Astrocyte of the spinal cord (primary cell): ENCODE results near the gene SLC2A1.

Experiments
- DNase-seq: peaks from one replicate; pipeline ENCODE4 v3.0.0; 2011; ENCODE audit warnings: low read depth, low spot score
- H3K4me3 ChIP-seq: 2 replicates; pipeline ENCODE4 v1.5.1; 2011; ENCODE audit warnings: low read depth, mild to moderate bottlenecking, low read length, moderate library complexity
- in situ Hi-C: cut with HindIII; loops from 2 replicates; pipeline ENCODE4 v1.10.0; 2017; ENCODE audit warnings: low sequenced_read_pairs
- TF ChIP-seq, protein P1 (sequence below): IDR thresholded peaks from 2 replicates; pipeline ENCODE4 v1.5.1; 2012; ENCODE audit warnings: low read depth, mild to moderate bottlenecking, low read length, inconsistent platforms

SLC2A1 gene

DNA sequence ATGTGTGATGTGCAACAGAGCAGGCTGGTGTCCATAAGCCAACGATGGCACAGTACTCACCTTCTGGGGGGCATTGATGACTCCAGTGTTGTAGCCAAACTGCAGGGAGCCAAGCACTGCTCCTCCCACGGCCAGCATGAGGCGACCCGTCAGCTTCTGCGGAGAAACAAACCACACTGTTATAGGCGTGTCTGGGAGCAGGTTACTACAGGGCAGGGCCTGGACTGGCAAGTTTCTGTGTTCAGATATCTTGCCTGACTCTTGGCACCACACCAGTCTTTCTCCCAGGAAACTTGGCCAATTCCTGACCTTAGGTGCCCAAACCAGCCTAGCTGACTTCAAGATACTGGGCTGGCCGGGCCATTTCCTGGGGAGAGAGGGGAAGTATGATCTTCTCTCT is 15.5 kb downstream of the SLC2A1 start:
- H3K4me3 ChIP-seq: no peak overlapping the region
- in situ Hi-C loops: no loop called here
- TF ChIP-seq, protein P1, sequence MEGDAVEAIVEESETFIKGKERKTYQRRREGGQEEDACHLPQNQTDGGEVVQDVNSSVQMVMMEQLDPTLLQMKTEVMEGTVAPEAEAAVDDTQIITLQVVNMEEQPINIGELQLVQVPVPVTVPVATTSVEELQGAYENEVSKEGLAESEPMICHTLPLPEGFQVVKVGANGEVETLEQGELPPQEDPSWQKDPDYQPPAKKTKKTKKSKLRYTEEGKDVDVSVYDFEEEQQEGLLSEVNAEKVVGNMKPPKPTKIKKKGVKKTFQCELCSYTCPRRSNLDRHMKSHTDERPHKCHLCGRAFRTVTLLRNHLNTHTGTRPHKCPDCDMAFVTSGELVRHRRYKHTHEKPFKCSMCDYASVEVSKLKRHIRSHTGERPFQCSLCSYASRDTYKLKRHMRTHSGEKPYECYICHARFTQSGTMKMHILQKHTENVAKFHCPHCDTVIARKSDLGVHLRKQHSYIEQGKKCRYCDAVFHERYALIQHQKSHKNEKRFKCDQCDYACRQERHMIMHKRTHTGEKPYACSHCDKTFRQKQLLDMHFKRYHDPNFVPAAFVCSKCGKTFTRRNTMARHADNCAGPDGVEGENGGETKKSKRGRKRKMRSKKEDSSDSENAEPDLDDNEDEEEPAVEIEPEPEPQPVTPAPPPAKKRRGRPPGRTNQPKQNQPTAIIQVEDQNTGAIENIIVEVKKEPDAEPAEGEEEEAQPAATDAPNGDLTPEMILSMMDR: no peak
- DNase-seq: peak; percentile 77

DNA sequence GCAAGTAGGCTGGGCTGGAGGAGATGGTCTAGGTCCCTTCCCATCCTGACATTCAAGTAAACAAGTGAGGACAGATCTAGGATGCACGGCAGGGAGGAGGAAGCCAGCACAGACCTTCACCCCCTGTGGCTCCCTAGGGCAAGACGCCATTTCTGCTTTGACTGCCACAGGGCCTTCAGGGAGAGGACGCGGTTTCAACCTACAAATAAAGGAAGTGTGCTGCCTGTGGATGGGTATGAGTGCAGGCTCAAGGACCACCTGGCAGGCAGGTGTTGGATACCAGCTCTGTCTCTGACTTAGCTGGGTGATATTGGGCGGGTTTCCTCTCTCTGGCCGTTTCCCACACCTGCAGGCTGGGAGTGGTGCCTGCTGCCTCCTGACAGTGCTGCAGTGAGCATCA is 16.2 kb downstream of the SLC2A1 start:
- DNase-seq: no peak
- H3K4me3 ChIP-seq: no peak overlapping the region
- TF ChIP-seq, protein P1: no peak
- in situ Hi-C loops: no loop called here

DNA sequence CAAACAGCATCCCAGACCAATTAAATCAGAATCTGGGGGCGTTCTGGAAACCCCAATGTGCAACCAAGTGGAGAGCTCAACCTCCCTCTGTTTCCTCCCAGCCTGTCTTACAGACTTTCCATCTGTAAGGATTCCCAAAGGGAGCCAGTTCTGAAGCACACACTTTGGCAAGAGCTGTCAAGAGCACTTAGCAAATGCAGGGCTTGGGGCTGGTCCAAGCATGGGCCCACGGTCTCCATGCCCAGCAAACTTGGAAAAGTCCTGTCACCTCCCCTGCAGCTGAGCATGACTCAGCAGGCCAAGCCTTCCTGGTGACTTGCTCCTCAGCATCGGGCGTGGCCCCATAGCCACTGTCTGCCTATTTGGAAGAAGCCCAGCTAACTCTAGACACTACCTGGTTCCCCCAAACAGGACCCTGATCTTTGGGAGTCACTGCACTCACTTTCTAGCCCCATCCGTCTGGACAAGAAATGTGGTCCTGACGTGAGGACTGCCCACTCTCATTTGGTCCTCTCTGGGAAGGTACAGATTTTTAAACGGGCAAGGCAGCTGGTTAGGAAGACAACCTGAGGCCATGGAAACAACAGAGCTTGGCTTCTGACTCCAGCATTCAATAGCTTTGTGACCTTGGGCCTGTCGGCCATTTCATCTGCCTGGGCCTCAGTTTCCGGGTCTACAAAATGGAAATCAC is 16.9 kb downstream of the SLC2A1 start:
- DNase-seq: peak; percentile 85
- in situ Hi-C loops: no loop called here
- TF ChIP-seq, protein P1: no peak
- no peak overlapping the region for H3K4me3 ChIP-seq

DNA sequence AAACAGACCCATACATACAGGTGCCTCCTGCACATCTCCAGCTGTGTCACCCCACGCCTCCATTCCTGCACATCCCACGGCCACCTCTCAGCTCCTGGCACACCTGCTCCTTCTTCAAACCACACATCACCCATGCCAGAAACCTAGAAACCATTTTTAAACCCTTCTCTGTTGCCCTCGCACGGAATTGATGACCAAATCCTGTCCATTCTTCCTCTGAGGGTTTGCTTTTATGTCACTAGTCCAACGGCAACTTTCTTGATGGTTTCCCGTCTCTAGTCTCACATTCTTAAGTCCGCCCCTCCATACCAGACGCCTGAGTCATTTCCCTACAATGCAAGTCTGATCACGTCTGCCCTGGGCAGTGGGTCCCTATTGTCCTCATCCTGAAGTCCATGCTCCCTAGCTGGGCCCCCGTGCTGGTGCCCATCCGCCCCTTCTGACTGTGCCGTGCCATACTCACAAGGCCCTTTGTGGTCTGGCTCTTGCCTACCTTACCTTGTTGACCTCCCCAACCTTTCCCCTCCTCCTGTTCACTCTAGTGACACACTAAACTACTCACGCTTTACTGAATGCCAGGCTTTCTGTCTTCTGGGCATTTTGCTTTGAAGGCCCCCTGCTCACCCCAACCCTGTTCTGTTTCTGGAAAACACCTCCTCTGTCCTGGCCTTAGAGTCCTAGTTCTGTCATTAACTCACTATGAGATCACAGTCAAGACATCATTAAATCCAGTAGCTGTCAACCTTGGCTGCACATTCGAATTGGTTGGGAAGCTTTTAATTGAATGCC is 17.6 kb downstream of the SLC2A1 start:
- no peak overlapping the region for H3K4me3 ChIP-seq
- in situ Hi-C loops: no loop called here
- TF ChIP-seq, protein P1: no peak
- peak; percentile 97 for DNase-seq

DNA sequence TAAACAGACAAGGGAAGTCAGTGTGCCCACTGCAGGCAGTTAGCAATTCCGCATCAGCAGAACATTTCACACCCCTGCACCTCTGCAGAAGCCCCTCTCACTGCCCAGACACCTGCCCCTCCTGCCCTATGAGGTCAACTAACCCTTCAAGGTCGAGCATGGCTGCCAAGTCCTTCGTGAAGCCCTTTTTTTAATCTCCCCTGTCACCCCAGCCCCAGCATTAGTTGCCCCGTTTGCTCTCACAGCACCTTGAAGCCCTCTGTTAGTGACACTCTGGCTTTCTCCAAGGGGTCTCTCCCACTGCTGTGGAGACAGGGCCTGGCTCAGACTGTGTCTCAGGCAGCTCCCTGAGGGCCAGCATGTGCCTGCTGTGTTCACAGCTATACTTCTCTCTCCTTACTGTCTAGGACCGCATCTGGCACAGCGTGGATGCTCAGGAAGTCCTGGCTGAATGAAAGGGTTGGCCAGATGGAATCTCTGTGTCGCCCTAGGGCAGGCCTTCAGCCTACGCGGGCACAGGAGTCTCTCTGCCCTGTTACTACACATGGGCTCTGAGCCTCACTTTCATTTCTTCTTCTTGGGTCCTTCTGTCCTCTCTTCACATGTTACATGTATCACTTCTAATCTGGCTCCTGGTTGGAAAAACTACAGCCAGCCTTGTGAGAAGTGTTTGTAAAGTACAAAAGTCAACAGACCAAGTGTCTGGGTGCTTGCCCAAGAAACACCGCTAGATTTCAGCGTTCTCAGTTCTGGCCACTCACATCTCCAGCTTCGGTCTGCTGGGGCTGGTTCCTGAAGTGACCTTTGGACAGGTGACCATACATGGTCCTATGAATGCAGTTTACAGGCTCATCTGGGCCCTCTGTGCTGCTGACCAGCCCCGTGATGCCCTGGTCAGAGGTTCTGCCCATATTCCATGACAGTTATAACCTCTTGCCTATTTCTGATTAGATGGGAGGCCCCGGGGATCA is 19.7 kb downstream of the SLC2A1 start:
- TF ChIP-seq, protein P1: no peak
- H3K4me3 ChIP-seq: no peak overlapping the region

More for the DNA sequence above, 19.7 kb downstream of the SLC2A1 start:
- no peak for DNase-seq
- in situ Hi-C loops: no loop called here
